HG03571 (cell line): ENCODE data around the gene DYNC1I1.
A peak's percentile ranks its signal among the peaks of the same experiment; 100 is the strongest.

Experiments
- ATAC-seq: cut with Tn5 transposase; IDR thresholded peaks from one replicate; pipeline ENCODE4 v1.9.1; 2021; ENCODE audit not compliant: unreplicated experiment

Gene DYNC1I1

DNA sequence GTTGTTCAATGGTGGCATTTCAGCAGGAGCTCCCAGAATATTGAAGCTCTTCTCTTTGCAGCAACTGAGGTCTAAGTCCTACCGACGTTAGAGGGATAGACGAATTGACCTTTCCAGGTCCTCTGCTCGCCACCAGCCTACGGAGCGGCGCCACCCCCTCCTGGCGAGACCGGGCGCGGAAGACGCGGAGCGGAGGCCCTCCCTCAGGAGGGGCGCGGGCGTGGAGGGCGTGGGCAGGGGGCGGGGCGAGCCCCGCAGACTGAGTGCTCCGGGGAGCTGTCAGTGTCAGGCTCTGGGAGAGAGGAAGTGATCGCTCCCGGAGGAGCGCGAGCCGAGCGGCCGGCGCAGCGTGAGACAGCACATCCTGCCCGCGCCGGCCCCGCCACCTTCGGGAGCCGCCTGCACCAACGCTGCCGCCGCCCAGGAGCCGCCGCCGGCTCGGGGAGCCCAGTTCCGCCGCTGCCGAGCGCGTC, at the start of gene DYNC1I1:
Gene DYNC1I1 (plus strand): TSS at position 257 of the 473 bp plus-strand sequence. CDS start 32,176 bp downstream, outside the sequence.
- ATAC-seq: peak; percentile 79

DNA sequence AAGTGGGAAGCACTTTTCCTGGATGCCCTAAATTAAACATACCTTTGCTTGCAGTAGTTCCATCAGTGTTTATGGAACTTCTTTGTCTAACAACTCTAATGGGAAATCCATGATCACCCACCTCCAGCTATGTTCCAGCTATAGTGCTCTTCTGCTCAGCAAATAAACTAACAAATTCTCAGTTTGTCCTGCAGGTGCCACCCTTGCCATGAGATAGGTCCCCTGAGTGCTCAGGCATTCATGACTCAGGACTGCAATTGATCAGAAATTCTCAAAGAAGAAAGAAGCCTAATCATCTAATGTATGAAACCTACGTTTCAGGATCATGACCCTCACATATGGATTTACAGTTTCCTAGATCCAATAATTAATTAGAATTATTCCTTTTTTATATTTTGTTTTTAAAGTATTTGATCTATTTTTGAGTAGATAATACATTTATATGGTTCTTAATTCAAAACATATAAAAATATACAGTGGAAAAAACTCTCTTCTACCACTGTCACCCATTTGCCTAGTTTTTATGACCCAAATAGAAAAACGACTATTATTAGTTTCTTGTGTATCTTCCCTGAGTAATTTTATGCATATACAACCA, 48.7 kb upstream of the DYNC1I1 start:
- peak; percentile 56 for ATAC-seq

DNA sequence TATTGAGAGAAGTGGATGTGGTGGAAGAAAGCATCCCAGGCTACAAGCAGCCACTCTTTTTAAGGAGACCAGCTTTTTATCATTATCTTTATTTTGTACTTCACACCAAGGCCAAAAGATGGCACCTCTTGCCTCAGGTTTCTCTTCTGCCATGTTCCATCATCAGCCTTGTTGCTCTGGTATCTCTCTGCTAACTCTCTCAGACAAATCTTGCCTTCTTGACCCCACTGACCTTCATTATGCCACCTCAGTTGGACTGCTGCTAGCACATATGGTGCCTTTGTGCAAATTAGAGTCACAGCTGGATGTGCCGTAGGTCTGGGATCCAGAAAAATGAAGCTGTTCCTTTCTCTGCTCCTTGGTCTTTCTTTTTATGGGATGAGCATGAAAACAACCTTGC, 47.1 kb upstream of the DYNC1I1 start:
- ATAC-seq: no peak

DNA sequence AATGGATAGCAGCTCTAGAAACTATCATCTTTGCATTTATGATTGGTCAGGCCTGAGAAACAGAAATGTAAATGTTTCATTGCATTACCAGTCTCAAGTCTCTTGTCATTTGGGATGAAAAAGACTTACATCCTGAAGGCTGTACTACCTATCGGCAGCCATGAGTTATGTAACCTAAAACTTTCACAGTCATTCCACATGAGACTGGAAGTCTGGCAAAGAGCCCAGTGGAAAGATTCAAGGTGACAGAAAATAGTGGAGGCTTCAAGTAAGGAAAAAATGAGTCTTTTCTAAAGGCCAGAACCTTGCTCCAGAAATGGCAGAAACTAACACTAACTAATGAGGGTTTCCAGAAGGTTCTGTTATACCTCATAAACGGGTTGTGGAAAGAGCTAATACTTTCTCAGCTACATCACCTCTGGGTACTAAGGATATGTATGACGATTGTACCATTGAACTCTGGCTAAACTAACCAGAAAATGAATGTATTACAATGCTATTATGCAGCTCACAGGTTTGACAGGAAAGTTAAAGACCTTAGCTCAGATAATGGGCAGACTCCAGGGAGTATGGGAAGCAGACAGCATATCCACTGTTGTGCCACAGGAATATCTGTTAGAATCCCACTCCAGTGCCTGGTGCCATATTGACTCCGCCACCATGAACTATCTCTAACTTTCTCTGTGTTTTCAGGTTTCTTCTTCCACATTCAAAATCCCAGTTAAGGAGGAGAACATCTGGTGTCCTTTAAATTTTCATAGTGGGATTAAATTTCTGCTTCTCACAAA, 41.7 kb upstream of the DYNC1I1 start:
- no peak for ATAC-seq

DNA sequence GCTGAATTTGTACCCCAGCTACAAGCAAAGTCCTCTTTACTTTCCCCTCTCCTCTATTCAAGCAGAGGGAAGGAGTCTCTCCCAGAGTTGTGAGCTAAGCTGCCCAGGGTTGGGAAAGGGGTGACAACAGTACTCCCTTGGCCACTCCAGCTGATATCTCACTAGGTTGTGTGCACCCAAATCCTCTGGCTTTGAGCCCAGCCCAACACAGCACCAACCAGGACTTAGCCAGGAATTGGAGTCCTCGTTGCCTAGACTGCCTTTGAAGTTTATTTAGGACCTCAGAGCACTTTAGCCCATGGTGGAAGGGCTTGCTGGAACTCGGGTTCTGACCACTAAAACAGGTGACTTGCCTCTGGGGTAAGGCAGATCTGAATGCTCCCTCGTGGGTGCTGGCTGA, 35.7 kb upstream of the DYNC1I1 start:
- no peak for ATAC-seq

DNA sequence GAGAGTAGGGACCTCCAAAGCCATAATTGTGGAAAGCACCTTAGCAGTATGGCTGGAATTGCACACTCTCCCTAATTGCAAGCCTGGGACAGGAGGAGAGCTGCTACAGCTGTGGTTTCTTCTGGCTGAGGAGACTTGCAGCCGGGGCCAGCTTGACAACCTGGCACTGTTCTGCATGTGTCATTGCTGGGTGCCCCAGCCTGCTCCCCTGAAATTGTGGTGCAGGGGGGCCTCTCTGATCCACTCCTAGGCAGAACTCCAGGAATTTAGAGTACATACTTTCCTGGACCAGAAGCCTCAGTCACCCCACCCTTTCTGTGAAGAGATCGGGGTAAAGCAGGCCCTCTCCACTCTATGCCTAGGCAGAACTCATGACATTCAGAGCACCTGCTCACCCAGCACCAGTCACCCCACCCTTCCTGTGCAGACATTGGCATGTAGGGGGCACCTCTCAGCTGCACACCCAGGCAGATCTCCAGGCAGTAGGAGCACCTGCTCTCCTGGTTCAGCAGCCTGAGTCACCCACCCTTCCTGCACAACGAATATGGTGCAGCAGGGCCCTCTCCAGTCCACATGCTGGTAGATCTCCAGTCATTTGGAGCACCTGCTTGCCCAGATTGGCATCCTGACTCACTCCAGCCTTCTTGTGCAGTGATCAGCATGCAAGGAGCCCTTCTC, 34.4 kb upstream of the DYNC1I1 start:
- ATAC-seq: no peak

DNA sequence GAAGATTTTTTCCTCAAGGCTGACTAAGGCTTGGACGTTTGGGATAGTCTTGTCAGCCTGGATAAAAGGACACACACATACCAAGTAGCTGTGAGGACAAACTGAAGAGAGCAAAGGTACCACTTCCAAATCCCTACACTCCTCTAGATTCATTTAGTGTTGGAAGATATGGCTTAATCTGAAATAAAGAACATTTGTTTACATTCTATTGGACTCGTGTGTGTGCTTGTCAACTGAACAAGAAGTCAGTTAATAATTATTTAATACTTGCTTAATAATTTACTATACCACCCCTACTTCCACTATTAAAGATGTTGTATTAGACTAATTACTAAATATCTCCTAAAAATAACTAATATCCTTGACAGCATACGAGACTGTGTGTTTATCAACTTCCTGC, 23.3 kb upstream of the DYNC1I1 start:
- ATAC-seq: no peak

DNA sequence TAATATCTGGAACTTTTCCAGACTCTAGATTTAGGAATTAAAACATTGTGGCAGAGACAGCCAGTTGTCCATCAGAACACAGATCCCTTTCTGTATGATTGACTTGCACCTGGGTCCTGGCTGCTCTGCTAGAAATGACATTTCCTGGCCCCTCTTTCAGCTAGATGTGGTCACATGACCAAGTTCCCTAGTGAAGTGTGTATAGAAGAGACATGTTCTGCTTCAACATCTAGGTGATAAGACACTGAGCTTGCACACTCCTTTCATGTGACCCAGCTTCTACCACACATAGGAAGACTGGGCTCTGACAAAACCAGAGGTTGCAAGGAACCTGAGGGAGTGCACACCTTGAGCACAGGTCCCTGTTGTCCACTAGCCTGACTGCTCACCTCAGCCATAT, 22.8 kb upstream of the DYNC1I1 start:
- no peak for ATAC-seq

DNA sequence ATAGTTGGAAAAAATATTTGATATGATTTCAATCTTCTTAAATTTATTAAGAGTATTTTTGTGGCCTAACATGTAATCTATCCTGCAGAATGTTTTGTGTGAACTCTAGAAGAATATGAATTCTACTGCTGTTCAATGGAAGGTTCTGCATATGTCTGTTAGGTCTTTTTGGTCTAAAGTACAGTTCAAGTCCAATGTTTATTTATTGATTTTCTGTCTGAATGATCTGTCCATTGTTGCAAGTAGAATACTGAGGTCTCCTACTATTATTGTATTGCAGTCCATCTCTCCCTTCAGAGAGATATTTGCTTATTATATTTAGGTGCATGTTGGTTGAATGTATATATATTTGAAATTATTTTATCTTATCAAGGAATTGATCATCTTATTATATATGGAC, 18.9 kb upstream of the DYNC1I1 start:
- ATAC-seq: no peak

DNA sequence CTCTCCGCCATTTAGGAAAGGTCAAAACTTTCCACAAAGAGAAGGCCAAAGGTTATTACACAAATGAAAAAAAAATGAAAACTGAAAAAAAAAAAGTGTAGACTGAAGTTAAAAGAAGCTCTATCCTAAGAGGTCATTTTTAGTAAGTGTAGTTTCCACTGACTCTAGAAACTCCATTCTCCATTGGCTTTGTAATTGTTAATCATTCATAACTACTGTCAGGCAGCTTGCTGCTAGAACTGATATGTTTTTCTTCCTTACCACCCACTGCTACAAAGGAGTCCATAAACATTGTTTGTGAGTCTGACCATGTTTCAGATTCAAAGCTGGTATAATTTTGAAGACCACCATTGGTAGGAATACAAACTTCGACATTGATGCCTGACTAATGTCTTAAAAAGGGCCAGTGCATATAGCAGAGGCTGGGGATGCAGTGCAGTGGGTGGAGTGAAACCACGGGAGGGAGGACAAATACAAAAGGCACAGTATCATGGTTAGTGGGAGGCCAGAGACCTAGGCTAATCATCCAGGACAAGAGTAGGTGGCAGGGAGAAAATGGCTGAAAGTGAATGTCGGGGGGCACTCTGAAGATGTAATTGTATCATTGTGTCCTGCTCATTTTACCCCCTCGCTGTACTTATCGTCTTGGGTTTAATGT, 16.9 kb upstream of the DYNC1I1 start:
- no peak for ATAC-seq

DNA sequence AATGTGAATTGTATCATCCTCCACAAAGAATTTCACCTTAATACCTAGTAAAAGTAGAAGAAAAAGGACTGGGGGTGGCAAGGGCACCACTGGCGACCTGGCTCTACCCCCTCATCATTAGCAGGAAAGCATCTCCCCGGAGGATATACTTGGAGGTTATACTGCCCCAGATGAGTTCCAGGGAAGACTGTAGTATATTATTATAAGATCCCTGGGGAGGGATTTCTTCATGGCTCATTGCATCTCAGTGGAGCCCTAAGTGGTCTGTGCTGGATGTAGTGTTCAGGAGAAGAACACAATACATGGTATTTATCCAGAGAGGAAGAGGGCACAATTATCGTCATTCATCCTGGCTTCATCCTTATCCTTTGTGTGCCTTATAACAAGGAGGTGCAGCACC, 14.2 kb upstream of the DYNC1I1 start:
- ATAC-seq: no peak

DNA sequence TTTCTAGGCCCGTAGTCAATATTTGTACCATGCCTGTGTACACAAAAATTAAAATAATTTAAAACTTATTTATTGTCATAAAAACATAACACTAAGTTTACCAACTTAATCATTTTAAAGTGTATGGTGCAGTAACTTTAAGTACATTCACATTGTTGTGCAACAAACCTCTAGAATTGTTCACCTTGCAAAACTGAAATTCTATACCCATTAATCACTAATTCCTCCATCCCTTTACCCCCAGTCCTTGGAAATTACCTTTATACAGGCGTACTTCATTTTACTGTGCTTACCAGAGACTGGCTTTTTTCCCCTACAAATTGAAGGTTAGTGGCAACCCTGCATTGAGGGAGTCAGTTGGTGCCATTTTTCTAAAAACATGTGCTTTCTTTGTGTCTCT, 6.3 kb upstream of the DYNC1I1 start:
- no peak for ATAC-seq

DNA sequence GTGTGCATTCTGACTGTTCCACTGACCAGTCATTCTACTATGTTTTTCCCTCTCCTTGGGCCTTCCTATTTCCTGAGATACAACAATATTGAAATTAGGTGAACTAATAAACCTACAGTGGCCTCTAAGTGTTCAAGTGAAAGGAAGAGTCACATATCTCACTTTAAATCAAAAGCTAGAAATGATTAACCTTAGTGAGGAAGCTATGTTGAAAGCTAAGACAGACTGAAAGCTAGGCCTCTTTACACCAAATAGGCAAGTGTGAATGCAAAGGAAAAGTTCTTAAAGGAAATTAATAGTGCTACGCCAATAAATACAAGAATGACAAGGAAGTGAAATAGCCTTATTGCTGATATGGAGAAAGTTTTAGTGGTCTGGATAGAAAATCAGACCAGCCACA, 5.7 kb upstream of the DYNC1I1 start:
- ATAC-seq: no peak

DNA sequence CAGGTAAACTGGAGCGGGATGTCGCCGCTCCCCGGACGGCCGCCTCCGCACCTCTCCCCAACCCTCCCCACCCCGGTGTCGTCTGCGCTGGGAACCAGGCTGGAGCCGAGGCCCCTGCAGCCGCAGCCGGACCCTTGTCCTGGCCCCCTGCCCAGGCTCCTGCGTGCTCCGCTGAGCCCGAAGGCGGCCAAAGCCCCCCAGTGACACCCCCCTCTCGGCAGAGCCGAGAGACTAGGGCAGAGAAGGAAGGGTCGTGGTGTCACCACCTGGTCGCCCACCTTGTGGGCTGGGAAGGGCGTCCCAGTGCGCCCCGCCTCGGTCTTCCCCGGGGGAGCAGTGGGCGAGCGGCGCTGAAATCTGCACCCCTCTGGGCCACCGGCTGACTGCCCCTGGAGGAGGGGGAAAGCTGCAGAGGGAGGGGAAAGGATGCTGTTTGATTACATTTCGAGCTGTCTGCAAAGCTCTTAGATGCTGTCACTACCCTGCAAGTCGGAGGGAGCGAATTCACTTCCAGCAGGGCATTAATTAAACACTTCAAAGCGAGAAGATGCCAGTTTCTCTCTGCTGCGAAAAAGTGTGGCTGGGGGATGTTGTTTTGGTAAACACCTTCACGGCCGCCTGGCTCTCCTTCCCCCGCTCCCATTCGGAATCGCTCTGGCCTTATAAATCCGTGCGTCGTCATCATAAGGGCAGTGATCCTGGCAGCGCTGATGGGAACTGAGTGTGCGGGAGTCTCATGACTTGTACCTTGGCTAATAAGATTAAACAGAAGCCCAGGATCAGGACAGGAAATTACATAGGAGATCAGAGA, 622 bp downstream of the DYNC1I1 start:
- ATAC-seq: no peak

DNA sequence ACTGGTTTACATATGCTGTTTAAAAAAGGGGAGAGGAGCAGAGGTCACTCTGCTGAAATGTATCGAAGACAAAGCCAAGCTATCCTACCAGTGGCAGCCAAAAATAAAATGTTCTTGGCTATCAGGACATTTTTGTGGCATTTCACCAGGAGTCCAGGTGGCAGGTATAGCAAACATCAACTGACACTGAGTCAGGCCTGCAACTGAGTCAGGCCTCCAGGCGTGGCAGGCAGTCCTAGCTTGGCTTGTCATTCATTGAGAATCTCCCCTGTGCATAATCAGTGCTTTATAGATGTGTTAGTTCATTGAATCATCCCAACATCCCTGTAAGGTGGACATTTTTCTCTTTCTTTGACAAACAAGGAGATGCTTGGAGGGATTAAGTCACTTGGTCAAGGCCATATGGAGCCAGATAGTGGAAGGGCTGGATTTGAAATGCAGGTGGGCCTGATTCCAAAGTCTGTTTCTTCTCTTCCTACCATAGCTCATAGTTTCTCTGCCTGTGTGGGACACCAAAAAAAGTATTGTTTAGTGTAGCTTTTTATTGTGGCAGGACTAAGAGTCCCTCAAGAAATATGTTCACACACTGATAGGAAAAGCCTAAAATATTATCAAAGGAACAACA, 4.3 kb downstream of the DYNC1I1 start:
- ATAC-seq: no peak

DNA sequence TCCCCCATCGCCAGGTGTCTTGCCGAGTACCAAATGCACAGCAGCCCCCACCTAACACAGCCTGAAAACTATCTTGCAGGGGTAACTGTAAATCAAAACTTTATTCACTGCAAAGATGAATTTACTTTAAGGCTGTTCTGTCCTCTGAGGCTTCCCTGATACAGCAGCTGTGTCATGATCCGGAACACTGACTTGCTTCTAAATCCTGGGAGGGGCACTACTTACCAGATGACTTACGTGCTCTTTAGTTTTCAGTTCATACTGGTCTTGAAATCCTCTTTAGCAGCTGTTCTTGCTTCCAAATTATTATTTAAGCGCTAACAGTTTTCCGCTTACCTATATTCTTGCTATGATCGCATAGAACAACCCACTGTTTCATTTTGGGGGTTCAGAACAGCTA, 4.9 kb downstream of the DYNC1I1 start:
- ATAC-seq: no peak

DNA sequence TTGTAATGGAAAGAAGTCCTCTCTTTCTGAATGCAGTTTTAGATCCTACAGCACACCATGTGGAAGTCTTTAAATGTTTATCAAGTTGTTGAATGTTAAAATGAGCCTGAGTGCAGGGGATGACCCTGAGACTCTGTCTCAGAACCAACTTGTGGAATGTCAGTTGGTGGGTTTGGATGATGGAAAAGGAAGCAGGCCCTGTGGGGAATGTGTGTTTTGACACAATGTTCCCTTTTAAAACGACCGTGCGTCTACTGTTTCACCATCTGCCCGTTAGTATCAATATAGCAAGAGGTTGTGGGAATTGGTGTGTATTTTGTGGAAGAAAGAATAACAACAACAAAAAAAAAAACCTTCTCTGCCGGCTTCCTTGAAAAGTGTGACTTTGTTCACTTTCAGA, 8.3 kb downstream of the DYNC1I1 start:
- ATAC-seq: no peak

DNA sequence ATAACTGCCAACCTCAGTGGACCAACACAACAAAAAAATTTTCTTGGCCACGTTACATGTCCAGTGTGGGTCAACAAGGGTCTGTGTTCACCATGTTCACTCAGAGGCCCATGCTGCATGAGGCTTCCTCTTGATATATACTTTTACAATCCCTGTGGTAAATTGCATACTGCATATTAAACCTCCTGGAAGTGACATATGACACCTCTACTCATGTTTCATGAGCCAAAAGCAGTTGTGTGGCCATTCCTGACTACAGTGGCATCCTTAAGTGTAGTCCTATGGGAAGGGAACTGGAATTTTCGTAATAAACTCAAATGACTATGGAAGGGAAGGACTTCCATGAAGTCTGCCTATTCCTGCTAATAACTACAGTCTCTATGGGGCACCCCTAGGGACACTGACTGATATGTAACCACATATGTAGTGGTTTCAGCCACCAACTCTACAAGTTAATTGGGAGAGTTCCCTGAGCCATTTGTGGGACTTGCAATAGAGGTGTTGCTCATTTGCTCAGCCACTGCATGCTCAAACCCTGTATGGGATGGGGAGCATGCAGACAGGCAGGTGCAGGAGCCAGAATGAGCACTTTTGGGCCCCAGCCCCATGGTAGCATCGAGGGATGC, 9.7 kb downstream of the DYNC1I1 start:
- ATAC-seq: no peak

DNA sequence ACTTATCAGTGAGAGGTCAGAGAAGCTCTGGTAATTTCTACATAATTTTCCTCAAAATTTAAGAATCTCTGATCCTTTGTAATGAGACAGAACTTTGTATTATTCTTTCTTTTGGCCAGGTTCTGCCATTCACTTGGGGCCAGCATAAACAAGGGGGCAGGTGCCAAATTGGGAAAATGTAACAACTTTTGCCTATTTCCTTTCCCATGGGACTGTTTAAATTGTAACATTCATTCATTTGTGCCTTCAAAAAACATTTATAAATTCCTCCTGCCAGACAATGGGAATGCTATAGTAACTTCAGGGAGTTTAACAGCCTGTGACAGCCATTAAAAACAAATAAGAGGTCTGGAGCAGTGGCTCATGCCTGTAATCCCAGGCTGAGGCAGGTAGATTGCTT, 12.4 kb downstream of the DYNC1I1 start:
- no peak for ATAC-seq

DNA sequence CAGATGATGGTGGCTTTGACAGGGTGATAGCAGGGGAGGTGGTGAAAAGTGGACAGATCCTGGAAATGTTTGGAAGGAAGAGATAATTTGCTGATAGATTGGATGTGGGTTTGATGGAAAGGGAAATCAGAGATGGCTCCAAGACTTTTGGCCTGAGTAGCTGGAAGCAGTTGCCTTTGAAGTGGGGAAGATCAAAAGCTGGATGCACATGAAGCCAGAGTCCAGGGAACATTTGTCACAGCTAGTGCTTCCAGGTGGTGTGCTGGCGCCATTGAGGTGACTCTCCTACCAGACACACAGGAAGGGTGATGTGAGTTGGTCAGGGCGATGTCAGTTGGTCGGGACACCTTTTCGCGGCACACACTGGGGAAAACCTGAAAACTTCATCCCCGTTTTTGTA, 15.9 kb downstream of the DYNC1I1 start:
- no peak for ATAC-seq
